ENCODE data around the gene MYOT.

GRCh38 chr5:137819766-137820165, 47.9 kb upstream of the MYOT start:
- TF ChIP-seq EZH2 (IDR thresholded peaks at IDR 0.05; ENCODE audit: low read depth) (no peak), CTCF (conservative IDR thresholded peaks at IDR 0.05) (no peak)
